ENCODE results near the gene EME2.
"Not testable (repeated sequence)": the region's sequence is repeated elsewhere in the genome, so short reads cannot be mapped to it uniquely, and the experiment has no call there.

EME2 gene

DNA sequence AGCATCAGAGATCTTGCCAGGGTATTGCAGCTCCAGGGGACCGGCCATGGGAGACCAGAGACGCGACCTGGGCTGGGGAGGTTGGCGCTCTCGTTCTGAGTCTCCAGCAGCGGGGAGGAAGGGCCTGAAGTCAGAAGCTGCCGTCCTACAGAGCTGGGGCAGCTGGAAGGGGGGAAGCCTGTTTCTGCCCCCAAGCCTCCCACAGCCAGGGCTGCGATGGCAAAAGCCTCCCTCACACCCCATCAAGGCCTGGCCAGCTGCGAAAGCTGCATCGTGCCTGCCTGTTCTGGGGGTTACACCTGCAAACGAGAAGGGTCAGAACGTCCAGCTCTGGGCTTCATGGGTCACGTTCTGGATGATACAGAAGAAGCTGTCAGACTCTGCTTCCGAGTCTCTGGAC is 40.5 kb upstream of the EME2 start:
- 95 to 97% methylated on average over 14 of the region's 14 CpGs for WGBS, 2 experiments
- H3K27me3 ChIP-seq (ENCODE audit: control insufficient read depth, insufficient read depth, low read length, poor library complexity, severe bottlenecking) = no peaks in the 10 kb centered on the region
- no peak overlapping the region for H3K4me3 ChIP-seq (ENCODE audit: insufficient read depth, low read depth, low read length)
- H3K9me3 ChIP-seq (ENCODE audit: control insufficient read depth, low read length) = no peaks in the 10 kb centered on the region
- H3K36me3 ChIP-seq (ENCODE audit: control insufficient read depth, insufficient read depth, low read length) = peaks cover 20% of the 10 kb centered on the region
- H3K27ac ChIP-seq (ENCODE audit: insufficient read depth, low read depth, low read length, poor library complexity, severe bottlenecking) = no peak overlapping the region
- H3K4me1 ChIP-seq (ENCODE audit: control insufficient read depth, insufficient read depth, low read length) = no peaks in the 10 kb centered on the region

DNA sequence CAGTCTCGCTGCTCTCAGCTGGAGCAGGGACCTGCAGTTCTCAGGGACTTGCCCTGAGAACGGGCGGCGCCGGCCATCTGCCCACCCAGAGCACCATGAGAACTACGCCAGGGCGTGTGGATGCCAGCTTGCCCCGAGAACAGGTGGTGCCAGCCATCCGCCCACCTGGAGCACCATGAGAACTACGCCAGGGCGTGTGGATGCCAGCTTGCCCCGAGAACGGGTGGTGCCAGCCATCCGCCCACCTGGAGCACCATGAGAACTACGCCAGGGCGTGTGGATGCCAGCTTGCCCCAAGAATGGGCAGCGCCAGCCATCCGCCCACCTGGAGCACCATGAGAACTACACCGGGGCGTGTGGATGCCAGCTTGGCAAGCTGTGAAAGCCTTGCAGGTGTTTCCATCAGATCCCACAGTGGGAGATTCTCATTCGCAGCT is 40.0 kb upstream of the EME2 start:
- not testable (repeated sequence) for H3K27me3 ChIP-seq (ENCODE audit: control insufficient read depth, insufficient read depth, low read length, poor library complexity, severe bottlenecking); H3K4me1 ChIP-seq (ENCODE audit: control insufficient read depth, insufficient read depth, low read length); H3K27ac ChIP-seq (ENCODE audit: insufficient read depth, low read depth, low read length, poor library complexity, severe bottlenecking); H3K9me3 ChIP-seq (ENCODE audit: control insufficient read depth, low read length); H3K4me3 ChIP-seq (ENCODE audit: insufficient read depth, low read depth, low read length)
- H3K36me3 ChIP-seq (ENCODE audit: control insufficient read depth, insufficient read depth, low read length) = peaks cover 20% of the 10 kb centered on the region
- WGBS, 2 experiments = 95 to 96% methylated on average over 21 of the region's 21 CpGs

DNA sequence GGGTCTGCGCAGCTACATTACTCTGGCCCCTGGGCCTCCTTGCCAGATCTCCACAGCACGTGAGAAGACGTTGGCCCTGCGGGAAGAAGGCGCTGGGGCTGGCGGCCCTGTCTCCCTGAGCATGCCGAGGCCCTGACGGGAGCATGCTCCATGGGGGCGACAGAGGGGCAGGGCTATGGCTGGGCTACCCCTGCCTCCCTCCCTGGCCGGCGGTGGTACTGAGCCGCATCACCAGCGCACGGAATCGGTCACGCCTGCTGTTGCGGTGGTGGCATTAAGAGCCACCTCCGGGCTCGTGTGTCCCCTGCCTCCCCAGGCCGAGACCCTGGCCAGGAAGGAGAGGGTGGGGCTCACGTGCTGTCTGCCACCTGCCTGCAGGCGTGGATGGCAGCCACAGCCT is 38.5 kb upstream of the EME2 start:
- H3K36me3 ChIP-seq (ENCODE audit: control insufficient read depth, insufficient read depth, low read length) = peaks cover 19% of the 10 kb centered on the region
- 95 to 97% methylated on average over 22 of the region's 22 CpGs for WGBS, 2 experiments
- H3K27ac ChIP-seq (ENCODE audit: insufficient read depth, low read depth, low read length, poor library complexity, severe bottlenecking) = no peak overlapping the region
- H3K4me3 ChIP-seq (ENCODE audit: insufficient read depth, low read depth, low read length) = no peak overlapping the region
- H3K4me1 ChIP-seq (ENCODE audit: control insufficient read depth, insufficient read depth, low read length) = no peaks in the 10 kb centered on the region
- H3K27me3 ChIP-seq (ENCODE audit: control insufficient read depth, insufficient read depth, low read length, poor library complexity, severe bottlenecking) = no peaks in the 10 kb centered on the region
- no peaks in the 10 kb centered on the region for H3K9me3 ChIP-seq (ENCODE audit: control insufficient read depth, low read length)

DNA sequence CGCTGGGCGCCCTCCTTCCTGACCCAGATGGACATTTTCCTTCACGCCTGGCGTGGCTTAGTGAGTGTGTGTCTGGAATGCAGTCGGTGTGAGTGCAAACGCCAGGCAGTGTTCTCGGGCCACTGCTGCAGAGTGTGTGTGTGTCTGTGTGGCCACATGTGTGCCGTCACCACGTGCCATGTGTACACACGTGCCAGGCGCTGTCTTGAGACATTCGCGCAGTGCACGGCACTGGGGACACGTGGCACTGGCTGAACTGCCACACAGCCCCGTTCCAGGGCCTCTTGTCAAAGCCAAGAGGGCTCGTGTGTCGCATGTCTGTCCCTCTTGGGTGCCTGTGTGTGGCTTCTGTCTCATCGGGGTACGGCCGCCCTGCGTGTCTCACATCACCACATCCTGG is 37.8 kb upstream of the EME2 start:
- H3K27ac ChIP-seq (ENCODE audit: insufficient read depth, low read depth, low read length, poor library complexity, severe bottlenecking) = no peak overlapping the region
- H3K27me3 ChIP-seq (ENCODE audit: control insufficient read depth, insufficient read depth, low read length, poor library complexity, severe bottlenecking) = no peaks in the 10 kb centered on the region
- H3K4me3 ChIP-seq (ENCODE audit: insufficient read depth, low read depth, low read length) = no peak overlapping the region
- H3K4me1 ChIP-seq (ENCODE audit: control insufficient read depth, insufficient read depth, low read length) = no peaks in the 10 kb centered on the region
- WGBS, 2 experiments = 96% methylated on average over 22 of the region's 22 CpGs
- H3K36me3 ChIP-seq (ENCODE audit: control insufficient read depth, insufficient read depth, low read length) = peaks cover 15% of the 10 kb centered on the region
- no peaks in the 10 kb centered on the region for H3K9me3 ChIP-seq (ENCODE audit: control insufficient read depth, low read length)

DNA sequence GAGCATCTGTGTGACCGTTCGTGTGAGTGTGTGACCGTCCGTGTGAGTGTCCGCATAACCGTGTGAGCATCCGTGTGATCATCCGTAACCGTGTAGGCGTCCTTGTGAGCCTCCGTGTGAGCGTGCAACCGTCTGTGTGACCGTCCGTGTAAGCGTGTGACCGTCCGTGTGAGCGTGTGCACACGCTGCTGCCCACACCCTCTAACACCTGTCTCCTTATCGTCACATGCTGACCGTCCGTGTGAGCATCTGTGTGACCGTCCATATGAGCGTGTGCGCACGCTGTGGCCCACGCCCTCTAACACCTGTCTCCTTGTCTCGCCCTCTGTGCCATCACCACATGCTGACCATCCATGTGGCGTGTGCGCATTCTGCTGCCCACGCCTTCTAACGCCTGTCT is 32.4 kb upstream of the EME2 start:
- H3K36me3 ChIP-seq (ENCODE audit: control insufficient read depth, insufficient read depth, low read length) = no peaks in the 10 kb centered on the region
- no peaks in the 10 kb centered on the region for H3K4me1 ChIP-seq (ENCODE audit: control insufficient read depth, insufficient read depth, low read length)
- 96% methylated on average over 33 of the region's 33 CpGs for WGBS, 2 experiments
- H3K27me3 ChIP-seq (ENCODE audit: control insufficient read depth, insufficient read depth, low read length, poor library complexity, severe bottlenecking) = no peaks in the 10 kb centered on the region
- no peak overlapping the region for H3K4me3 ChIP-seq (ENCODE audit: insufficient read depth, low read depth, low read length)
- H3K27ac ChIP-seq (ENCODE audit: insufficient read depth, low read depth, low read length, poor library complexity, severe bottlenecking) = no peak overlapping the region
- H3K9me3 ChIP-seq (ENCODE audit: control insufficient read depth, low read length) = no peaks in the 10 kb centered on the region

DNA sequence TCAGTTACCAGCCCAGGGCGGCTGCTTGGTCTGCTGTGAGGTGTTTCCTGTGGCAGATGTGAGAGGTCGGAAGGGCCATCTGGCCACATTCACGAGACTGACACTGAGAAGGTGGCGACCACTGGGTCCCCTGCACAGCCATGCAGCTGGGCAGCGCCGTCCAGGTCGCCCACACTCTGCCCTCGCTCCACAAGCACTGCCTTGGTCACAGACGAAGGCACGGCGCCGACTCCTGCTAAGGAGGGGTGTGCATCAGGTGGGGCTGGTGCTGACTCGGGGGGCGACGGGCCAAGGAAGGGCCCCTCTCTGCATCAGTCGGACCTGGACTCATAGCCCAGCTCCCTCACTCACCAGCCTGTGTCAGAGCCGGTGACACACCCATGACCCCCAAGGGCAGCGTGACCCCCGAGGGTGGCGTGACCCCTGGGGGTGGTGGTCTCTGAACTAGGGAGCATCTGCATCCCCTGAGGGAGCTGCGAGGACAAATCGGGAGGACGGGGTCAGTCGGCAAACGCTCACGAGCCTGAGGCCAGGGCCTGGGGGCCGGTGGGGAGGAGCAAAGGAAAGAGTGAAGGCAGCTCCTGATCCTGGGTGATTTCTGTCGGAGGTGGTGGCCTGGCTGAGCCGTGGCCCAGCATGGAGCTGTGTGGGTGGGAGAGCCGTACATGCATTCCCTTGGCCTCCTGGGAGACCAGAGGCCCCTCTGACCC is 31.7 kb upstream of the EME2 start:
- no peaks in the 10 kb centered on the region for H3K4me1 ChIP-seq (ENCODE audit: control insufficient read depth, insufficient read depth, low read length)
- H3K36me3 ChIP-seq (ENCODE audit: control insufficient read depth, insufficient read depth, low read length) = no peaks in the 10 kb centered on the region
- H3K4me3 ChIP-seq (ENCODE audit: insufficient read depth, low read depth, low read length) = no peak overlapping the region
- H3K27me3 ChIP-seq (ENCODE audit: control insufficient read depth, insufficient read depth, low read length, poor library complexity, severe bottlenecking) = no peaks in the 10 kb centered on the region
- no peak overlapping the region for H3K27ac ChIP-seq (ENCODE audit: insufficient read depth, low read depth, low read length, poor library complexity, severe bottlenecking)
- WGBS, 2 experiments = 95% methylated on average over 30 of the region's 30 CpGs
- no peaks in the 10 kb centered on the region for H3K9me3 ChIP-seq (ENCODE audit: control insufficient read depth, low read length)

DNA sequence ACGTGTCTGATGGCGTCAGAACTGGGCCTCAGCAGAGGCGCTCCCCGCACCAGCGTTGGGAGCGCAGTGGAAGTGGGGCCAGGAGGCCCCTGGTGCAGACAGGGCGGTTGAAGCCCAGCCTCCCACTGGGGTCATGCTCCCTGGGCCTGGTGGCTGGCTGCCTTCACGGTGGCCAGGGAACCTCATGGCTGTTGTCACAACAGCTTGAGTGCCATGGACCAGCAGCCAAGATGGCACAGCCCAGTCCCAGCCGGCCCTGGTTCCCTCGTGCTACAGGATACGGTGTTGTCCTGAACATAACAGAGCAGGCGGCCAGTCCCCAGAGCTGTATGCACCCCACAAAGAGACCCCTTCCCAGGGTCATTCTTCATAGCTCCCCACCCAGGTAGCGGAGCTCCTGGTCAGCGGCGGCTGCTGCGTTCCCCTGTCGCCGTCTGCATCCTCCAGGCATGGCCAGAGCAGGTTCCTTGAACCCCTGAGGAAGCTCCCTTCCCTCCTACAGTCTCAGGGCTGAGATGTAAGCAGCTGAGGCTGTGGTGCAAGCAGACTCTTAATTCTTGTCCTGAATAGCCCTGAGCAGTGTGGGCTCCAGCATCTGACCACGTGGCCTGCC is 31.0 kb upstream of the EME2 start:
- Histone ChIP-seq H3K9me3 (ENCODE audit: control insufficient read depth, low read length) (no peaks in the 10 kb centered on the region), H3K27me3 (ENCODE audit: control insufficient read depth, insufficient read depth, low read length, poor library complexity, severe bottlenecking) (no peaks in the 10 kb centered on the region), H3K4me3 (ENCODE audit: insufficient read depth, low read depth, low read length) (no peak overlapping the region), H3K36me3 (ENCODE audit: control insufficient read depth, insufficient read depth, low read length) (no peaks in the 10 kb centered on the region), H3K27ac (ENCODE audit: insufficient read depth, low read depth, low read length, poor library complexity, severe bottlenecking) (no peak overlapping the region), H3K4me1 (ENCODE audit: control insufficient read depth, insufficient read depth, low read length) (no peaks in the 10 kb centered on the region)
- WGBS, 2 experiments = 94 to 96% methylated on average over 19 of the region's 19 CpGs

DNA sequence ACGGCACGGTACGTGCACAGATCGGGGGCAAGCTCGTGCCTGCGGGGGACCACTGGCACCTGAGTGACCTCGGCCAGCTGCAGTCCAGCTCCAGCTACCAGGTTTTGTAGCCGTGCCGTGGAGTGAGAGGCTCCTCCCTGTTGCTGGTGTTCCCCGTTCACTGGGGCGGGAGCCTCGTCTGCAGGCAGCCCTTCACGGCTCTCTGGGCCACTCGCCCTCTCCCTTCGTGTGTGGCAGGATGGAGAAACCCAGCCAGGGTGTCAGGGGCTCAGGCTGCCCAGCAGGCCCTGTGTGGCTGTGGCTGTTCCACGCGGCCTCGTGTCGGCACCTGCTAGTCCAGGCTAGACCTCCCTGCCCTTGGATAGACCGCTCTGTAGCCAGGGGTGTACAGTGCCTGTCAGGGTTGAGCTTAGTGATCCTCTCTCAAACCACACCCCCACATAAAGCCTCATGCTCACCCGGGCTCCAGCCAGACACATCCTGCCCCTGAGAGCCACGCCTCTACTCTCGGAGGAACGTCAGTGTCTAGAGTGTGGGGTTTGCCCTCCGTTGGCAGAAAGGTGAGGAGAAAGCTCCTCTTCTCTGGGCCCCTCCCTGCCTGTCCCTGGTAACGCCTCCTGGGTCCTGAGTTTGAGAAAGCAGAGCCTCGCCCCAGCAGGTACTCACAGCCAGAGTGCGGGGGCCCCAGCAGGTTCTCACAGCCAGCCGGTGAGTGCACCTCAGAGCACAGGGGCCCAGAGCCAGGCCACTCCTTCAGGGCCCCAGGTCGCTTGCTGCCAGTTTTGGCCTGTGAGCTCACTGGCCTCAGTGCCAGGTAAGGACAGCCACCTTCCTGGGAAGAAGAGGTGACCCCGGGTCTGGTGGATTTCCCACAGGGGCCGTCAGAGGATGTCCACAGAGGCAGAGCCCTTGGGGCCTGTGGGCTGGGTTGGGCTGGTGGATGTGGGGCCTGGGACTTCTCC is 29.0 kb upstream of the EME2 start:
- Histone ChIP-seq H3K4me3 (ENCODE audit: insufficient read depth, low read depth, low read length) (no peak overlapping the region), H3K4me1 (ENCODE audit: control insufficient read depth, insufficient read depth, low read length) (no peaks in the 10 kb centered on the region), H3K9me3 (ENCODE audit: control insufficient read depth, low read length) (no peaks in the 10 kb centered on the region), H3K27ac (ENCODE audit: insufficient read depth, low read depth, low read length, poor library complexity, severe bottlenecking) (no peak overlapping the region), H3K36me3 (ENCODE audit: control insufficient read depth, insufficient read depth, low read length) (peaks cover 4% of the 10 kb centered on the region), H3K27me3 (ENCODE audit: control insufficient read depth, insufficient read depth, low read length, poor library complexity, severe bottlenecking) (no peaks in the 10 kb centered on the region)
- 94 to 95% methylated on average over 32 of the region's 32 CpGs for WGBS, 2 experiments

DNA sequence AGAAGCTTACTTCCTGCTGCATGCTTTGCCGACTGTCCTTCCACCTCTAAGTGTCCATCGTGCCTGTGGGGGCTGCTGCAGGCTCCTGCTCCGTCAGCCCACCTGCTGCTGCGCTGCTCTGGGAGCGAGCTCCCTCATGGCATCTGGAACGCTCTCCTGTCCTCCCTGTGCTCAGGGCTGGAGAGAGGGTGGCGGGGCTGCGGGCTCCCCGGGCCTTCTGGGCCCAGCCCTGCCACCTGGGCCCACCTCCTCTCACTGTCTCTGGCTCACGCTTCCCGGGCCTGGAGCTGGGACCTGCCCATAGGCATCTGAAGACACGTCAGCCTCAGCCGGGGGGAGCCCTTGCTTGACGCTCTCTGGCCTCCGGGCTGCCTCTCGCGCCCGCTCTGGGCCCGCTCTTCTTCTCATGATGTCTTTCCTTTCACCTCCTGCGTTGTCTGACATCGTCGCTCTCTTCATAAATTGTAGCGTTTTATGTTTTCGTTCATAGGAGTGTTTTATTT is 28.2 kb upstream of the EME2 start:
- Histone ChIP-seq H3K4me3 (ENCODE audit: insufficient read depth, low read depth, low read length) (no peak overlapping the region), H3K27ac (ENCODE audit: insufficient read depth, low read depth, low read length, poor library complexity, severe bottlenecking) (no peak overlapping the region), H3K27me3 (ENCODE audit: control insufficient read depth, insufficient read depth, low read length, poor library complexity, severe bottlenecking) (no peaks in the 10 kb centered on the region), H3K9me3 (ENCODE audit: control insufficient read depth, low read length) (no peaks in the 10 kb centered on the region), H3K4me1 (ENCODE audit: control insufficient read depth, insufficient read depth, low read length) (no peaks in the 10 kb centered on the region), H3K36me3 (ENCODE audit: control insufficient read depth, insufficient read depth, low read length) (peaks cover 4% of the 10 kb centered on the region)
- WGBS, 2 experiments = 92% methylated on average over 20 to 24 of the region's 24 CpGs
